Measurements from ENCODE around the gene RUSC1. TPM values are rescaled to one million over a fixed set of nuclear protein-coding genes. Genes with fewer than 3 reads are reported as not detected.

RUSC1 gene
- total RNA-seq, 4 donors from 2014 or later = 7.4 to 11.5 (median 9.4) TPM

GRCh38 chr1:155300553-155301329, 20.0 kb upstream of the RUSC1 start:
- no peak overlapping the region for H3K27ac ChIP-seq
- no peak for TF ChIP-seq POLR2A (IDR thresholded peaks at IDR 0.05)
- no peak for TF ChIP-seq CTCF (IDR thresholded peaks at IDR 0.05 in 4 of 5, conservative IDR thresholded peaks at IDR 0.05 in 1 of 5)
- H3K36me3 ChIP-seq = no peaks in the 10 kb centered on the region
- no peak overlapping the region for H3K4me3 ChIP-seq
- ATAC-seq (no peak), DNase-seq (no peak)
- no peaks in the 10 kb centered on the region for H3K4me1 ChIP-seq
- in situ Hi-C loops (cut with MboI; ENCODE audit: low sequenced_read_pairs in 4 of 4) (no loop called here), intact Hi-C loops (cut with DNase I; ENCODE audit: low total_unique reads) (no loop called here)
- peaks cover 0 to 10% (median 5%) of the 10 kb centered on the region in 3 donors for H3K27me3 ChIP-seq
- no peaks in the 10 kb centered on the region for H3K9me3 ChIP-seq

GRCh38 chr1:155301342-155301841, 19.3 kb upstream of the RUSC1 start, which contains the start of gene PKLR:
Gene PKLR (minus strand): TSS chr1:155301438. CDS start chr1:155301395, 43 bp downstream.
- Histone ChIP-seq H3K4me1 (no peaks in the 10 kb centered on the region), H3K36me3 (no peaks in the 10 kb centered on the region), H3K4me3 (no peak within 1 kb of the TSS), H3K27me3 (peaks cover 0 to 3% (median 0%) of the 10 kb centered on the region in 3 donors), H3K9me3 (no peaks in the 10 kb centered on the region), H3K27ac (no peak within 1 kb of the TSS)
- DNase-seq (no peak), ATAC-seq (no peak)
- intact Hi-C loops (cut with DNase I; ENCODE audit: low total_unique reads) (no loop called here), in situ Hi-C loops (cut with MboI; ENCODE audit: low sequenced_read_pairs in 4 of 4) (no loop called here)
- TF ChIP-seq POLR2A (IDR thresholded peaks at IDR 0.05) (no peak), CTCF (IDR thresholded peaks at IDR 0.05 in 4 of 5, conservative IDR thresholded peaks at IDR 0.05 in 1 of 5) (no peak)

- no peak for ATAC-seq
- in situ Hi-C loops (cut with MboI; ENCODE audit: low sequenced_read_pairs in 4 of 4) = no loop called here
- Histone ChIP-seq H3K27ac (no peak overlapping the region), H3K9me3 (no peaks in the 10 kb centered on the region), H3K4me3 (no peak overlapping the region), H3K36me3 (no peaks in the 10 kb centered on the region), H3K27me3 (no peaks in the 10 kb centered on the region), H3K4me1 (peaks cover 4 to 6% of the 10 kb centered on the region in 2 donors)
- no peak for DNase-seq
- intact Hi-C loops (cut with DNase I; ENCODE audit: low total_unique reads) = loop anchor here (5.0 kb wide), 1 partner anchor 97 kb away; the partner anchor contains the start of genes MTX1 and THBS3
- TF ChIP-seq POLR2A (IDR thresholded peaks at IDR 0.05) = no peak
- no peak for TF ChIP-seq CTCF (IDR thresholded peaks at IDR 0.05 in 4 of 5, conservative IDR thresholded peaks at IDR 0.05 in 1 of 5)
Measured at GRCh38 chr1:155304558-155305063, 16.1 kb upstream of the RUSC1 start.

GRCh38 chr1:155305881-155306391, 14.8 kb upstream of the RUSC1 start:
- no peak overlapping the region for H3K4me3 ChIP-seq

More at GRCh38 chr1:155305881-155306391, 14.8 kb upstream of the RUSC1 start:
- in situ Hi-C loops (cut with MboI; ENCODE audit: low sequenced_read_pairs in 4 of 4) (no loop called here), intact Hi-C loops (cut with DNase I; ENCODE audit: low total_unique reads) (loop anchor here (5.0 kb wide), 1 partner anchor 99 kb away; the partner anchor contains the start of genes MTX1 and THBS3)
- H3K9me3 ChIP-seq = no peaks in the 10 kb centered on the region
- H3K27me3 ChIP-seq = no peaks in the 10 kb centered on the region
- H3K27ac ChIP-seq = no peak overlapping the region
- DNase-seq (no peak), ATAC-seq (no peak)
- TF ChIP-seq POLR2A (IDR thresholded peaks at IDR 0.05) = no peak
- TF ChIP-seq CTCF (IDR thresholded peaks at IDR 0.05 in 4 of 5, conservative IDR thresholded peaks at IDR 0.05 in 1 of 5) = no peak
- H3K36me3 ChIP-seq = peaks cover 0 to 1% of the 10 kb centered on the region in 2 donors
- peaks cover 14% of the 10 kb centered on the region in 2 donors for H3K4me1 ChIP-seq

Measured in gastrocnemius medialis (tissue), 4 donors.